Activated CD4-positive, alpha-beta T cell treated with anti-CD3 and anti-CD28 coated beads, Interleukin-2, amount 10 ng/mL, durations not matched to agents 24 days and 14 days (primary cell): Measurements from ENCODE around the gene PA2G4. TPM values are rescaled to one million over a fixed set of nuclear protein-coding genes. Genes with fewer than 3 reads are reported as not detected.

ENCODE experiments used
- DNase-seq: peaks from one replicate; pipeline ENCODE4 v3.0.0; 2022
- H3K27ac Mint-ChIP-seq: one replicate; pipeline ENCODE4 v1.8.0; 2022; ENCODE audit warnings: mild to moderate bottlenecking, mixed read lengths
- H3K27me3 Mint-ChIP-seq: one replicate; pipeline ENCODE4 v1.8.0; 2022; ENCODE audit warnings: mixed read lengths
- H3K36me3 Mint-ChIP-seq: one replicate; pipeline ENCODE4 v1.8.0; 2022; ENCODE audit warnings: low read depth, mild to moderate bottlenecking, mixed read lengths
- H3K4me1 Mint-ChIP-seq: one replicate; pipeline ENCODE4 v1.8.0; 2021; ENCODE audit warnings: mixed read lengths
- H3K4me3 Mint-ChIP-seq: one replicate; pipeline ENCODE4 v1.8.0; 2022; ENCODE audit warnings: mild to moderate bottlenecking, moderate library complexity, mixed read lengths
- H3K9me3 Mint-ChIP-seq: one replicate; pipeline ENCODE4 v1.8.0; 2021; ENCODE audit warnings: mixed read lengths
- intact Hi-C: fragments of 100-400 bp; cut with micrococcal nuclease; formaldehyde crosslinking; loops from one replicate; pipeline ENCODE4 v1.15.1; 2023
- total RNA-seq: library from RNA; stranded (reverse); gene quantifications from 2 replicates; pipeline ENCODE4 v1.2.3, GENCODE V29; 2022

PA2G4 gene
- total RNA-seq, 1 donor from 2014 or later = 453 TPM

DNA sequence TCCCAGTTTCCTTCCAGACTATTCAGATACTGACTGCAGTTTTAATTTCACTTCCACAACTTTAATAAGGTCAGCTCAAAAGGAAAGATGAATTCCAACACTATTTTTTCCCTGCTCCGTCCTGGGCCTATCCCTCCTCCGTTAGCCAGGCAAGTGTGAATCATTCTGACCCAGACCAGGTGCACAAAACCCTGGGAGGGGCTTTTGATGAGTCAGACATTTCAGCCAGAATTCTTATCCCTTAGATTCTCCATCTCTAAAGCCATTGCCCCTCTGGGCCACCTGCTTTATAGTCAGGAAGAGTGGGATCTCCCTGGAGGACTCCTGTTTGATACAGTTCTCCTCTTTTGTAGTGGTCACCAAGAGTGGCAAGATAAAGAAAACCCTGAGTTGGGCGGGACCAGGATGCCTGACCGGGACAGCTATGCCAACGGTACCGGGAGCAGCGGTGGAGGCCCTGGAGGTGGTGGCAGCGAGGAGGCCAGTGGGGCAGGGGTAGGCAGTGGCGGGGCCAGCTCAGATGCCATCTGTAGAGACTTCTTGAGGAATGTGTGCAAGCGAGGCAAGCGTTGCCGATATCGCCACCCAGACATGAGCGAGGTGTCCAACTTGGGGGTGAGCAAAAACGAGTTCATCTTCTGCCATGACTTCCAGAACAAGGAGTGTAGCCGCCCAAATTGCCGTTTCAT lies 15.9 kb downstream of the PA2G4 start:
- Mint-ChIP-seq H3K4me1 (peaks cover 39% of the 10 kb centered on the region), H3K36me3 (peaks cover 25% of the 10 kb centered on the region), H3K27ac (no peak overlapping the region), H3K4me3 (no peak overlapping the region), H3K27me3 (peaks cover 3% of the 10 kb centered on the region), H3K9me3 (no peaks in the 10 kb centered on the region)
- intact Hi-C loops = loop anchor here (10.0 kb wide), 1 partner anchor 1634 kb away; the partner anchor contains the start of genes CDK4 and MARCHF9
- no peak for DNase-seq

DNA sequence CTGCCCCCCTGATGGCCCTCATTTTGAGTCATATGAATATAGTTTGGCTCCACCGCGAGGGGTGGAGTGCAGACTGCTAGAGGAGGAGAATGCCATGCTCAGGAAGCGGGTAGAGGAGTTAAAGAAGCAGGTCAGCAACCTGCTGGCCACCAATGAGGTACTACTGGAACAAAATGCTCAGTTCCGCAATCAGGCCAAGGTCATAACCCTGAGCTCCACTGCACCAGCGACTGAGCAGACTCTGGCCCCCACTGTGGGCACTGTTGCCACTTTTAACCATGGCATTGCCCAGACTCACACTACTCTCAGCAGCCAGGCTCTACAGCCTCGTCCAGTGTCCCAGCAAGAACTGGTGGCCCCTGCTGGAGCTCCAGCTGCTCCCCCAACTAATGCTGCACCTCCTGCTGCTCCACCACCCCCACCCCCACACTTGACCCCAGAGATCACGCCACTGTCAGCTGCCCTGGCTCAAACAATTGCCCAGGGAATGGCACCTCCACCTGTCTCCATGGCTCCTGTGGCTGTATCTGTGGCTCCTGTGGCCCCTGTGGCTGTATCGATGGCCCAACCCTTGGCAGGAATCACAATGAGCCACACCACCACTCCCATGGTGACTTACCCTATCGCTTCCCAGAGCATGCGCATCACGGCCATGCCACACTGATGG lies 17.0 kb downstream of the PA2G4 start:
- no peak overlapping the region for H3K4me3 Mint-ChIP-seq
- H3K9me3 Mint-ChIP-seq = no peaks in the 10 kb centered on the region
- DNase-seq = no peak
- H3K27me3 Mint-ChIP-seq = peaks cover 3% of the 10 kb centered on the region
- H3K36me3 Mint-ChIP-seq = peaks cover 27% of the 10 kb centered on the region
- no peak overlapping the region for H3K27ac Mint-ChIP-seq
- intact Hi-C loops = loop anchor here (10.0 kb wide), 1 partner anchor 1633 kb away; the partner anchor contains the start of genes CDK4 and MARCHF9
- peaks cover 42% of the 10 kb centered on the region for H3K4me1 Mint-ChIP-seq

DNA sequence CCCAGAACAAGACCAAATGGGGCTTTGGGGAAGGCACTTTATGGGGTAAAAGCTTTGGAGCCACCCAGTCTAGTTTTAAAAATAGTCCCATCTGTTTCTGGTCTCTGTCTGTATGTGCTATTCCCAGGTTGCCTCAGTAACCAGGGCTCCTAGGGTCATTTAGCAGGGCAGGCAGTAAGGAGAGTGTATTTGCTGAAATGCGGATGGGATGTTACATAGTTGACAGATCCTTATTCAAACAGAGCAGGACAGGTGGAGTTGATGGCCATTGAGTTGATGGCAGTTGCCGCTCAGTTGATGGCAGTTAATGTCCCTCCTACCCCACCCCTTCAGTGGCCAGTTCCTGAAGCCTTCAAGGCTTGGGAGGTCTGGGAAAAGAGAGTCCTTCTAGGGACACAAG lies 18.3 kb downstream of the PA2G4 start:
- Mint-ChIP-seq H3K9me3 (no peaks in the 10 kb centered on the region), H3K36me3 (peaks cover 15% of the 10 kb centered on the region), H3K4me3 (no peak overlapping the region), H3K4me1 (peaks cover 54% of the 10 kb centered on the region), H3K27ac (no peak overlapping the region), H3K27me3 (peaks cover 3% of the 10 kb centered on the region)
- DNase-seq = no peak
- intact Hi-C loops = loop anchor here (10.0 kb wide), 1 partner anchor 1632 kb away; the partner anchor contains the start of genes CDK4 and MARCHF9

DNA sequence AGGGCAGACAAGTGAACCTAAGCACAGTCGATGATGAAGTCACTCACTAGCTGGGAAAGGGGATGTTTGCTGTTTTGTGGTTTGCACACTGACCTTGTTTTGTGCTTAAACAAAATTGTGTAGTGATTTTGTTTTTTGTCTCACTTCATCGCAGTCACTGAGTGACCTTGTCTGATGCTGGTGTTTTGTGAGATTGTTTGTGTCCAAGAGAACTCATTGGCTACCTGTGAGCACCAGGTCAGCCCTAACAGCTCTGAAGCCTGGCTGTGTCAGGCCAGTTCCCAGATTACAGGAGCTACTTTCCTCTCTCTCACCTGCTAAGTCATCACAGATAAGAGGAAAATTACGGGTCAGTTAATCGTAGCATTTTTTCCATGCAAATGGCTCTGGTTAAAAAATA lies 19.8 kb downstream of the PA2G4 start:
- H3K36me3 Mint-ChIP-seq = peaks cover 14% of the 10 kb centered on the region
- DNase-seq = no peak
- H3K9me3 Mint-ChIP-seq = no peaks in the 10 kb centered on the region
- no peaks in the 10 kb centered on the region for H3K27me3 Mint-ChIP-seq
- H3K27ac Mint-ChIP-seq = peak overlapping the region; percentile 22
- intact Hi-C loops = loop anchor here (10.0 kb wide), 1 partner anchor 1631 kb away; the partner anchor contains the start of genes CDK4 and MARCHF9
- no peak overlapping the region for H3K4me3 Mint-ChIP-seq
- peaks cover 50% of the 10 kb centered on the region for H3K4me1 Mint-ChIP-seq

DNA sequence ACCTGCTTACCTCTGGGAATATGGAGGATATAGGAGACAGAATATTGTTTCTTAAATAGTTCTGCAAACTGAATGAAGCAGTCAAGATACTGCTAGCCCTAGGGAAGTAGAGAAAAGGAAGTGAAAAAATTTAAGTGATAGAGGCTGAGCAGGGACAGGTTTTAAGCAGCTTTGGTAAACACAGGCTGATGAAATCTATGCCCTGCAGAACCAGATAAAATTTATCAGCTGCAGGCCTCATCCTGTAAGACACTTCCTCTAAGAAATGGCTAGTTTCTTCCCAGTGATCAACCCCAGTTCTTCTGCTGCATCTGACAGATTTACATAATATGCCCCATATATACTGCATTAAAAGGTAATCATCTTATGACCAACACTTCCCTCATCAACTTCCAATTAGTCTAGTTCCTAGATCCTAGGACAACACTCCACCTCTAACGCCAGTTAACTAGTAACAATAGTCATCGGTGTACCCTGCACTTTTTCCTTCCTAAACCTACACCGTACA lies 22.4 kb downstream of the PA2G4 start:
- intact Hi-C loops = loop anchor here (1.0 to 10.0 kb wide), 7 partner anchors 8 to 1628 kb away; partner anchors contain the start of genes CDK4, MARCHF9, MYL6B and TIMELESS
- H3K27me3 Mint-ChIP-seq = no peaks in the 10 kb centered on the region
- peak overlapping the region; percentile 94 for H3K27ac Mint-ChIP-seq
- H3K4me3 Mint-ChIP-seq = peak overlapping the region; percentile 98
- peaks cover 57% of the 10 kb centered on the region for H3K4me1 Mint-ChIP-seq
- no peaks in the 10 kb centered on the region for H3K9me3 Mint-ChIP-seq
- H3K36me3 Mint-ChIP-seq = peaks cover 31% of the 10 kb centered on the region
- no peak for DNase-seq

DNA sequence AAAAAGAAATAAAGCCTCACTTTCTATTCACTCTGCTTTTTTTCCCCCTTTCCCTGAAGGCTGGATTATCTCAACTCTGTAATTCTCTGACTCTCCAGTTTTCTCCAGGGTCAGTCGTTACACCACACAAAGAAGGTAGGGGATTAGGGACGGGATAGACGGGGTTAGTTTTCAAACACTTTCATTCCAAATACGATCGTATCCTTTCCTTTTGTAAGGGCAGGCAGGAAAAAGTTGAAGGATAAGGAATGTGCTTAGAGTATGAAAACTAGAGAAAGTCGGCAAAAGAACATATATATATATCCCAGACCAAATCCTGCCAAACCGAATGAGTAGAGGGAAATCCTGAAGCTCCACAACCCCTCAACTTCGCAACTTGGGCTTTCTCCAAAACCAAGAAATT lies 23.1 kb downstream of the PA2G4 start:
- peak overlapping the region; percentile 98 for H3K4me3 Mint-ChIP-seq
- peak overlapping the region; percentile 94 for H3K27ac Mint-ChIP-seq
- H3K36me3 Mint-ChIP-seq = peaks cover 36% of the 10 kb centered on the region
- intact Hi-C loops = loop anchor here (2.0 to 10.0 kb wide), 3 partner anchors 129 to 1627 kb away; partner anchors contain the start of genes CDK4, MARCHF9 and TIMELESS
- peaks cover 64% of the 10 kb centered on the region for H3K4me1 Mint-ChIP-seq
- no peaks in the 10 kb centered on the region for H3K27me3 Mint-ChIP-seq
- no peak for DNase-seq
- no peaks in the 10 kb centered on the region for H3K9me3 Mint-ChIP-seq

DNA sequence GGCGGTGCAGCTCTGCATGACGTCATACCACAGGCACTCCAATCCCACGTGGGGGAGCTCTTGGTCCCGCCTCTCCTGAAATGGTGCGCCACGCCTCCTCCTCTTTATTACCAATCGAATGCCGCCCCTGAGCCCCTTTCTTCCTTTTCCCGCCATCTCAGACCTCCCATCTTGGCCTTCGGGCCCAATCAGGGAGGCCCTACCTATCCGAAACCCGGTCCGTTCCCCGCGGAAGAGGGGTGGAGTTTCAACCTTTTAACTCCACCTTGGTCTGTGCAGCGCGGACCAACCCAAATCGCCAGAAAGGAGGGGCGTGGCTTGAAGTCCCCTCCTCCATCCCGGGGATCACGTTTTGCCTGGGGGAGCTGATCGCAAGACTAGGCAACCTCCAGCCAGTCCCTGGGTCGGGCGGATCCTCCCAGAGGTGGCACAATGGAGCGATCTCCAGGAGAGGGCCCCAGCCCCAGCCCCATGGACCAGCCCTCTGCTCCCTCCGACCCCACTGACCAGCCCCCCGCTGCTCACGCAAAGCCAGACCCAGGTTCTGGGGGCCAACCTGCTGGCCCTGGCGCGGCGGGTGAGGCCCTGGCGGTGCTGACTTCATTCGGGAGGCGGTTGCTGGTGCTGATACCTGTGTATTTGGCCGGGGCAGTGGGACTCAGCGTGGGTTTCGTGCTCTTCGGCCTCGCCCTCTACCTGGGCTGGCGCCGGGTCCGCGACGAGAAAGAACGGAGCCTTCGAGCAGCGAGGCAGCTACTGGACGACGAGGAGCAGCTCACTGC lies 23.7 kb downstream of the PA2G4 start, which contains the start of gene ESYT1:
ESYT1 (plus strand) TSS at position 380 of the 782 bp plus-strand sequence; CDS start at position 433, 53 bp downstream.
- intact Hi-C loops = loop anchor here (2.0 to 10.0 kb wide), 4 partner anchors 129 to 1627 kb away; partner anchors contain the start of genes CDK4, MARCHF9, SPRYD4 and TIMELESS

DNA sequence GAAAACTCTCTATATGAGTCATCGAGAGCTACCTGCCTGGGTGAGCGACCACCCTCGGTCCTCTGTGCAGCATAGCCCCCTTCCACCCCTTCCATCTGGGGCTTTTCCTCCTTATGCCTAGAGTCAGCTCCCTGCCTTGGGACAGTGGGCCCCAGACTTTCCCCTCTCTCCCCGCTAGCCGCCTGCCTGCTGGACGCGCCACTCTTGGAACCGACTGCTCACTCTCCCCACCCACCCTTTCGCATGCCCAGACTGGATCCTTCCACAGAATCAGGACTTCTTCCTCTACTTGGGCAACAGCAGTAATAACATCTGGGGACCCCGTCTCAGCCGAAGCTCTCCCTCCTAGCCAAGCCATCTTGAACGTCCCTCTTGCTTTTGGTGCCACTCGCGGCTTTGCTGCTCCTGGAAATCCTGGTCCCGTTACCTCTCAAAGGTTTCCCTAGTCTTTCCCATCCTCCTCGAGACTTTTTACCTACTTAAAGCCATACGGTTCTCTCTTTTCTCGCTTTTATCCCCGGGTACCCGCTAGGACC lies 24.4 kb downstream of the PA2G4 start:
- Mint-ChIP-seq H3K27me3 (no peaks in the 10 kb centered on the region), H3K4me3 (peak overlapping the region; percentile 98), H3K36me3 (peaks cover 45% of the 10 kb centered on the region), H3K9me3 (no peaks in the 10 kb centered on the region), H3K27ac (peak overlapping the region; percentile 94), H3K4me1 (peaks cover 68% of the 10 kb centered on the region)
- no peak for DNase-seq
- intact Hi-C loops = loop anchor here (1.0 to 10.0 kb wide), 4 partner anchors 9 to 1626 kb away; partner anchors contain the start of genes CDK4, MARCHF9, SPRYD4 and TIMELESS

More for the DNA sequence above, 23.7 kb downstream of the PA2G4 start, which contains the start of gene ESYT1:
- Mint-ChIP-seq H3K9me3 (no peaks in the 10 kb centered on the region), H3K27me3 (no peaks in the 10 kb centered on the region), H3K36me3 (peaks cover 39% of the 10 kb centered on the region), H3K27ac (peak within 1 kb of the TSS; percentile 94), H3K4me1 (peaks cover 65% of the 10 kb centered on the region), H3K4me3 (peak within 1 kb of the TSS; percentile 98)
- DNase-seq = peak; percentile 99

DNA sequence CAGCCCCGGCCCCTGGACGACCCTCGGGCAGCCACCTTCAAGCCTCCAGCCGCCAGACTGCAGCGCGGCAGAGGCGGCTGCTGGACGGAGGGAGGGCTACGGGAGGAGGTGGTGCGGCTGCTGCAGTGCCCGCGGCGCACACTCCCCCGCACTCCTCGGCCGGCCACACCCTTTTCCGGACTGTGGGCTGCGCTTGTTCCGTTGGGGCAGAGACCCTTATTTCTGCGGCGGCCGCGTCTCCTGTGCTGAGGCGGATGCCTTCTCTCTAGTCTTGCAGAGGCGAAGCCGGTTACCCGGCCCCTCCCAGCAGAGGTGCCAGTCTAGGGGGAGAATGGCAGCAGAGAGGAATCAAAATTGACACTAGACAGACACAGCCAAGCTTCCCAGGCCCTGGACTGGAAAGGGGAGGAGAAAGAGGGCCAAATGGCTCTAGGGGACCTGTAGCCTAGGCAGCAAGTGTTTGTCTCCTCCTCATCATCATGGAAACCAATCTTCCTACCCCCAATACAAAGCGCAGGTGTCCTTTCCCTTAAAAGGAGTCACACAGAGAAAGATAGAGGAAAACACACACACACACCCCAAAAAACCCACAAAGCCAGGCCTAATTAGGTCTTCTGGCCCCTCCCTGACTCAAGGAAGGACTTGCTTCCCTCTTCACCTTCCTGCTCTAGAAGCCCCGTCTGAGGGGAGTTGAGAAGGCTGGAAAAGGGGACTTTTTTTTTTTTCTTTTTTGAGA lies 25.0 kb downstream of the PA2G4 start:
- H3K27me3 Mint-ChIP-seq = no peaks in the 10 kb centered on the region
- H3K27ac Mint-ChIP-seq = peak overlapping the region; percentile 94
- intact Hi-C loops = loop anchor here (1.0 to 10.0 kb wide), 4 partner anchors 8 to 1625 kb away; partner anchors contain the start of genes CDK4, MARCHF9, SPRYD4 and TIMELESS
- DNase-seq = peak; percentile 94
- H3K4me1 Mint-ChIP-seq = peaks cover 65% of the 10 kb centered on the region
- peaks cover 52% of the 10 kb centered on the region for H3K36me3 Mint-ChIP-seq
- peak overlapping the region; percentile 98 for H3K4me3 Mint-ChIP-seq
- H3K9me3 Mint-ChIP-seq = no peaks in the 10 kb centered on the region

DNA sequence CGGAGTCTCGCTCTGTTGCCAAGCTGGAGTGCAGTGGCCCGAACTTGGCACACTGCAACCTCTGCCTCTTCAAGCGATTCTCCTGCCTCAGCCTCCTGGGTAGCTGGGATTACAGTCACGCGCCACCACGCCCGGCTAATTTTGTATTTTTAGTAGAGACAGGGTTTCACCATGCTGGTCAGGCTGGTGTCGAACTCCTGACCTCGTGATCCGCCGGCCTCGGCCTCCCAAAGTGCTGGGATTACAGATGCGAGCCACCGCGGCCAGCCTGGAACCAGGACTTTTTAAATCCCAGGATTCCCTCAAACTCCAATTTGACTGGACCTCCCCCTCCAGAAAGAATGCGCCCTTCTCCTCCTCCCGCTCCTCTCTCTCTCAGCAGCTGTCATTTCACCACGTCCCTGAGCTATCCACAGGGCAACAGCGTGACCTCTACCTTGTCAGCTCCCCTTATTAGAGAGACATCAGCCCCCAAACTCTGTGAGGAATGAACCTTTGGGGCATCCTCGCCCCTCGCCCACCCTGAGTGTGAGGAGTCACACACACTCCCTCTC lies 25.7 kb downstream of the PA2G4 start:
- Mint-ChIP-seq H3K4me1 (peaks cover 62% of the 10 kb centered on the region), H3K27ac (peak overlapping the region; percentile 94), H3K36me3 (peaks cover 56% of the 10 kb centered on the region), H3K9me3 (no peaks in the 10 kb centered on the region), H3K27me3 (no peaks in the 10 kb centered on the region), H3K4me3 (peak overlapping the region; percentile 98)
- intact Hi-C loops = loop anchor here (1.0 to 10.0 kb wide), 4 partner anchors 7 to 1625 kb away; partner anchors contain the start of genes CDK4, MARCHF9, SPRYD4 and TIMELESS
- DNase-seq = no peak

DNA sequence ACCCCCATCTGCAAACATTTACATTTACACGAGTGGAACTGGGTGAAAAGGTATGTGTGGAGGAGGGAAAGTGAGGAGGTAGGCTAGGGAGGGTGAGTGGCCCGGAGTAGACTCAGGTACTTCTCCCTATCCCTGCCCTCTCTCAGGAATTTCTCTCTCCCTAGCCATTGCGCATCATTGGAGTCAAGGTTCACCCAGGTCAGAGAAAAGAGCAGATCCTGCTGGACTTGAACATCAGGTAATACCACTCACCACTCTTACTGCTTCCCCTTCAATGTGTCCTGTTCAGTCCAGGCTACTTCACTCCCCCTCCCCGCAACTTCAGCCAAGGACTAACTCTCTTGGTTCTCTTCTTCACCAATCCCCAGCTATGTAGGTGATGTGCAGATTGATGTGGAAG lies 26.5 kb downstream of the PA2G4 start:
- H3K27ac Mint-ChIP-seq = peak overlapping the region; percentile 46
- H3K4me1 Mint-ChIP-seq = peaks cover 59% of the 10 kb centered on the region
- H3K9me3 Mint-ChIP-seq = no peaks in the 10 kb centered on the region
- DNase-seq = no peak
- peaks cover 57% of the 10 kb centered on the region for H3K36me3 Mint-ChIP-seq
- peak overlapping the region; percentile 98 for H3K4me3 Mint-ChIP-seq
- no peaks in the 10 kb centered on the region for H3K27me3 Mint-ChIP-seq
- intact Hi-C loops = no loop called here

DNA sequence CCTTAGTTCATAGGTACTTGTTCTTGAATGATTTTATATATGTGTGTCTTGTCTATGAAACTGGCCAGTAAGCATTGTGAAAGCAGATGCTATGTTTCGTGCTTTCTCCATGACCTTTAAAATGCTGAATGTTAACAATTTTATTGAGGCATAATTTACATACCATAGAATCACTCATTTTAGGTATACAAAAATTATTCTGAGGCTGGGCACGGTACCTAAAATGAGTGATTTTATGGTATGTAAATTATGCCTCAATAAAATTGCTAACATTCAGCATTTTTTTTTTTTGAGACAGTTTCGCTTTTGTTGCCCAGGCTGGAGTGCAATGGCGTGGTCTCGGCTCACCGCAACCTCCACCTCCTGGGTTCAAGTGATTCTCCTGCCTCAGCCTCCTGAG lies 30.5 kb downstream of the PA2G4 start:
- no peak for DNase-seq
- Mint-ChIP-seq H3K4me1 (peaks cover 55% of the 10 kb centered on the region), H3K27ac (no peak overlapping the region), H3K27me3 (no peaks in the 10 kb centered on the region), H3K9me3 (no peaks in the 10 kb centered on the region), H3K36me3 (peaks cover 85% of the 10 kb centered on the region), H3K4me3 (no peak overlapping the region)
- intact Hi-C loops = no loop called here
